Vagina (tissue), 2 donors: ENCODE results near the gene SMG6.

Source experiments
- POLR2A ChIP-seq, 2 donors: fragments of 450-650 bp; IDR thresholded peaks; one replicate each; pipeline ENCODE4 v1.6.1; 2017; ENCODE audit warnings: antibody characterized with exemption in 2 of 2, mild to moderate bottlenecking in 2 of 2, moderate library complexity in 2 of 2
- POLR2AphosphoS5 ChIP-seq, 2 donors: sonication (generic); formaldehyde crosslinking; IDR thresholded peaks; one replicate each; pipeline ENCODE4 v1.9.0; 2017; ENCODE audit warnings: antibody characterized with exemption in 2 of 2, mild to moderate bottlenecking in 2 of 2, low read depth in 1 of 2; ENCODE audit not compliant: insufficient read depth in 1 of 2
- TF ChIP-seq, protein P1 (sequence below), 3 experiments: fragments of 450-650 bp in 2 of 3; fragments of 200-600 bp in 1 of 3; sonication (generic) in 1 of 3; IDR thresholded peaks; one replicate each; pipeline ENCODE4 v1.5.1; 2017 to 2019; ENCODE audit warnings: antibody characterized with exemption in 3 of 3, mild to moderate bottlenecking in 2 of 3, moderate library complexity in 2 of 3

DNA sequence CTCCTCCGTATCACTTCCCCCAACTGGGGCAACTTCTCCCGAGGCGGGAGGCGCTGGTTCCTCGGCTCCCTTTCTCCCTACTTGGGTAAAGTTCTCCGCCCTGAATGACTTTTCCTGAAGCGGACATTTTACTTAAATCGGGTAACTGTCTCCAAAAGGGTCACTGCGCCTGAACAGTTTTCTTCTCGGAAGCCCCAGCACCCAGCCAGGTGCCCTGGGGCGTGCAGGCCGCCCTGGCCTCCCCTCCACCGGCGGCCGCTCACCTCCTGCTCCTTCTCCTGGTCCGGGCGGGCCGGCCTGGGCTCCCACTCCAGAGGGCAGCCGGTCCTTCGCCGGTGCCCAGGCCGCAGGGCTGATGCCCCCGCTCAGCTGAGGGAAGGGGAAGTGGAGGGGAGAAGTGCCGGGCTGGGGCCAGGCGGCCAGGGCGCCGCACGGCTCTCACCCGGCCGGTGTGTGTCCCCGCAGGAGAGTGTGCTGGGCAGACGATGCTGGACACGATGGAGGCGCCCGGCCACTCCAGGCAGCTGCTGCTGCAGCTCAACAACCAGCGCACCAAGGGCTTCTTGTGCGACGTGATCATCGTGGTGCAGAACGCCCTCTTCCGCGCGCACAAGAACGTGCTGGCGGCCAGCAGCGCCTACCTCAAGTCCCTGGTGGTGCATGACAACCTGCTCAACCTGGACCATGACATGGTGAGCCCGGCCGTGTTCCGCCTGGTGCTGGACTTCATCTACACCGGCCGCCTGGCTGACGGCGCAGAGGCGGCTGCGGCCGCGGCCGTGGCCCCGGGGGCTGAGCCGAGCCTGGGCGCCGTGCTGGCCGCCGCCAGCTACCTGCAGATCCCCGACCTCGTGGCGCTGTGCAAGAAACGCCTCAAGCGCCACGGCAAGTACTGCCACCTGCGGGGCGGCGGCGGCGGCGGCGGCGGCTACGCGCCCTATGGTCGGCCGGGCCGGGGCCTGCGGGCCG, 247.1 kb downstream of the SMG6 start:
- TF ChIP-seq, protein P1, sequence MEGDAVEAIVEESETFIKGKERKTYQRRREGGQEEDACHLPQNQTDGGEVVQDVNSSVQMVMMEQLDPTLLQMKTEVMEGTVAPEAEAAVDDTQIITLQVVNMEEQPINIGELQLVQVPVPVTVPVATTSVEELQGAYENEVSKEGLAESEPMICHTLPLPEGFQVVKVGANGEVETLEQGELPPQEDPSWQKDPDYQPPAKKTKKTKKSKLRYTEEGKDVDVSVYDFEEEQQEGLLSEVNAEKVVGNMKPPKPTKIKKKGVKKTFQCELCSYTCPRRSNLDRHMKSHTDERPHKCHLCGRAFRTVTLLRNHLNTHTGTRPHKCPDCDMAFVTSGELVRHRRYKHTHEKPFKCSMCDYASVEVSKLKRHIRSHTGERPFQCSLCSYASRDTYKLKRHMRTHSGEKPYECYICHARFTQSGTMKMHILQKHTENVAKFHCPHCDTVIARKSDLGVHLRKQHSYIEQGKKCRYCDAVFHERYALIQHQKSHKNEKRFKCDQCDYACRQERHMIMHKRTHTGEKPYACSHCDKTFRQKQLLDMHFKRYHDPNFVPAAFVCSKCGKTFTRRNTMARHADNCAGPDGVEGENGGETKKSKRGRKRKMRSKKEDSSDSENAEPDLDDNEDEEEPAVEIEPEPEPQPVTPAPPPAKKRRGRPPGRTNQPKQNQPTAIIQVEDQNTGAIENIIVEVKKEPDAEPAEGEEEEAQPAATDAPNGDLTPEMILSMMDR (IDR thresholded peaks at IDR 0.05) = no peak
- TF ChIP-seq POLR2A (IDR thresholded peaks at IDR 0.05) = no peak
- TF ChIP-seq POLR2AphosphoS5 (IDR thresholded peaks at IDR 0.05; ENCODE audit: insufficient read depth in 1 of 2, low read depth in 1 of 2) = peak in 1 of 2 donors; percentile 52
